K562 treated with DMSO at 1 percent for 12 hours (cell line): ENCODE measurements around the gene MATN3. TPM values are rescaled to one million over a fixed set of nuclear protein-coding genes. Genes with fewer than 3 reads are reported as not detected.

Experiments used
- total RNA-seq: library from RNA; unstranded; fragments of 300-600 nt; gene quantifications from 2 replicates; pipeline ENCODE4 v1.2.3, GENCODE V29; 2022; ENCODE audit not compliant: insufficient read depth

The MATN3 gene, protein sequence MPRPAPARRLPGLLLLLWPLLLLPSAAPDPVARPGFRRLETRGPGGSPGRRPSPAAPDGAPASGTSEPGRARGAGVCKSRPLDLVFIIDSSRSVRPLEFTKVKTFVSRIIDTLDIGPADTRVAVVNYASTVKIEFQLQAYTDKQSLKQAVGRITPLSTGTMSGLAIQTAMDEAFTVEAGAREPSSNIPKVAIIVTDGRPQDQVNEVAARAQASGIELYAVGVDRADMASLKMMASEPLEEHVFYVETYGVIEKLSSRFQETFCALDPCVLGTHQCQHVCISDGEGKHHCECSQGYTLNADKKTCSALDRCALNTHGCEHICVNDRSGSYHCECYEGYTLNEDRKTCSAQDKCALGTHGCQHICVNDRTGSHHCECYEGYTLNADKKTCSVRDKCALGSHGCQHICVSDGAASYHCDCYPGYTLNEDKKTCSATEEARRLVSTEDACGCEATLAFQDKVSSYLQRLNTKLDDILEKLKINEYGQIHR
- total RNA-seq: not detected in 2 replicates

DNA sequence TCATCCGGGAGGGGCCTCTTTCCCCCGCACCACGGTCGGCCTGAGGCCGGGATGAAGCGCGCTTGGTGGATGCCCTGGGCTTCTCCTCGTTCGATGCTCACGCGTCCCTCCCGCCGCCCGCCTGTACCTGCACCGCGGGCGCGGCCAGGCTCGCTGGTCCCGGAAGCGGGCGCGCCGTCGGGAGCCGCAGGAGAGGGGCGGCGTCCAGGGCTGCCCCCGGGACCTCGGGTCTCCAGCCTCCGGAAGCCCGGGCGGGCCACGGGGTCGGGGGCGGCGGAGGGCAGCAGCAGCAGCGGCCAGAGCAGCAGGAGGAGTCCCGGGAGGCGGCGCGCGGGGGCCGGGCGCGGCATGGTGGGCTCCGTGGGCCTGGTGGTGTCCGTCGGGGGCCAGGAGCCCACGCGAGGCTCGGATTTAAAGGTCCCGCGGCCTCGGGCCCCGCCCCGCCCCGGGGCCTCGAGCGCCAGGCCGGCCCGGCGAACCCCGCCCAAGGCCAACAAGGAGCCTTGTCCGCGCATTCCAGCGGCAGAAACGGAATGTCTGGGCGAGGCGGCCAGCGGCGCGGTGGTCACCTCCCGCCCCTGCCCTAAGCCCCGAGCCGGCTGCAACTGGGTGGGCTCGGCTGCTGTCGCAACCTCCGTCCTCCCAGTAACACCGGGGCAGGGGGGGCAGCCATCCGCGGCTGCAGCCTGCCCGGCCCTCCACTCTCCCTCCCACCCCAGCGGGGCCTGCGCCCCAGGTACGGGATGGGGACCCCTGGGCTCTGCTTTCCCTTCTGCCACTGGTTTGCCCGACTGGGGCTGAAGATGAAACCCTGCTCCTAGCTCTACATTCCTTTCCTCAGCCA lies at the start of gene MATN3:
Gene MATN3, minus strand, starts transcription at position 387 of the 844 bp plus-strand sequence. Its CDS starts 37 bp downstream, at position 350.

DNA sequence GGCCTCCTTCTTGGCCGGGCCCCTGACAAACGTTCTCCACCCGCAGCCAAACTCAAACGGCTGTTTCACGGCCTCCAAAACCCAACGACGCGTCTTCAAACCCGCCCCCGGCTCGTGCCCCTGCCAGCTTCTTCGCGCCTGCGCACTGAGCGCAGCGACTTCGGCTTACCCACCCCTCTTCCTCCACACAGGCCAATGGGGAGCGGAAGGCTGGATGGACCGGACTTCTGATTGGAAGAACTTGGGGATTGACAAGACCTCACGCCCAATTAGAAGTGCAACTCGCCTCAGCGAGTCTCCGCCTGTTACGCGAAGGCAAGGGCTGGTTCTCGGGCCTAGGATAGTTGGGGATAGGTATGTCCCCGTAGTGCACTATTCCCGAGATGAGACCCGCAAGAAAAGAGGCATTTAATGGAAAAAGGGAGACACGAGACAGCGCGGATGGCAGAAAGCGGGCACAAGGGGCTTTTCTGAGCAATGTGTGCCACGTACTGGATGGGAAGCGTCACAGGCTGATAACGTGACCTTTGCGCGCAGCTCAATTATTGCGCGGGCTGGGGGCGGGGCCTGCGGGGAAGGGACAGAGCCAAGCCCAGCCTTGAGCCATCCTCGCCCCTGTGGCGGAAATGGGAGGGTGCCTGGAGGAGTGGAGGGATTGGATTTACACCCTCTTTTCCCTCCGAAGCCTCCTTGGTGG lies 39.2 kb upstream of the MATN3 start, which contains the start of gene LAPTM4A:
Gene LAPTM4A, minus strand, starts transcription at position 97 of the 697 bp plus-strand sequence. CDS start 108 bp downstream, outside the sequence.

DNA sequence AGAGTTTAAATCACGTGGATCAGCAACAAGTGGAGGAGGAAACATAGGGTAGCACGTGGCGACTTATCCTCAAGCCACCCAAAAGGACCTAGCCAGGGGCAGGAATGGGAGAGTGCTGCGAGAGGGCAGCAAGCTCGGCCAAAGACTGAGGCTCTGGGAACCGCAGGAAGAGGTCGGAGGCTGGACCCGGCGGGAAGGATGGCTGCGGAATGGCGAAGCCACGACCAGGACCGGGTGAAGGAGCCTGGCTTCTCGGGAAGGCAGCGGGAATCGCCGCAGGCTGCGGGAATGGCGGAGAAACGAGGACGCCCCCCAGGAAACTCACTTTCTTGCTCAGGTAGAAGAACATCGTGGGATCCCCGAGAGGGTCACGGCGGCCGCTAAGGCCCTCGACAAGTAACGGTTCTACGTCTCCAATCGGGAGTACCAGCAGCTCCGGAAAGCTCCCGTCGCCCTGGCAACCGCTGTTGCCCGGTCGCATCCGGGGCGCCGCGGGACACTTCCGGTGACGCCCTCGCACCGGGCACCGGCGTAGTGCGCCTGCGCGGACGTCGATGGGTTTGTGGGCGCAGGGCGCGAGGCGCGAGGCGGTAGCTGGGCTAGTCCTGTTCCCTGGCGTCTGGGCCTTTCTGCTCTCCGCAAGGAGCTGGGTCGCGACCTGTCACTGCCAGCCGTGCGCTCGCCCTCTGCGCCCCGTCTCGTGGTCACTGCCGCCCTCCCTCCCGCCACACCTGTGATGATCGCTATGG lies 22.6 kb downstream of the MATN3 start, which contains the start of gene WDR35:
Gene WDR35, minus strand, starts transcription at position 439 of the 749 bp plus-strand sequence. Its CDS starts 90 bp downstream, at position 349.

Other genes starting within 250 kb of the MATN3 start
- gene TTC32, start 110.7 kb downstream of the MATN3 start, total RNA-seq: 14.3 and 23.8 TPM in 2 replicates
- 0.49 and 1.6 TPM in 2 replicates for gene WDR35, start 22.6 kb downstream of the MATN3 start, total RNA-seq
- gene LAPTM4A, start 39.0 kb upstream of the MATN3 start, total RNA-seq: 72.1 and 93.5 TPM in 2 replicates
- gene SDC1, start 212.5 kb upstream of the MATN3 start, total RNA-seq: 0.49 TPM in 1 of 2 replicates, not detected in the other